HPDE6-E6E7 (cell line): ENCODE data around the gene KAT8.
"Not testable (repeated sequence)": the region's sequence is repeated elsewhere in the genome, so short reads cannot be mapped to it uniquely, and the experiment has no call there.

Source experiments
- DNase-seq: peaks from one replicate; pipeline ENCODE4 v3.0.0; 2011; ENCODE audit warnings: missing footprints; ENCODE audit errors: extremely low spot score

Gene KAT8

DNA sequence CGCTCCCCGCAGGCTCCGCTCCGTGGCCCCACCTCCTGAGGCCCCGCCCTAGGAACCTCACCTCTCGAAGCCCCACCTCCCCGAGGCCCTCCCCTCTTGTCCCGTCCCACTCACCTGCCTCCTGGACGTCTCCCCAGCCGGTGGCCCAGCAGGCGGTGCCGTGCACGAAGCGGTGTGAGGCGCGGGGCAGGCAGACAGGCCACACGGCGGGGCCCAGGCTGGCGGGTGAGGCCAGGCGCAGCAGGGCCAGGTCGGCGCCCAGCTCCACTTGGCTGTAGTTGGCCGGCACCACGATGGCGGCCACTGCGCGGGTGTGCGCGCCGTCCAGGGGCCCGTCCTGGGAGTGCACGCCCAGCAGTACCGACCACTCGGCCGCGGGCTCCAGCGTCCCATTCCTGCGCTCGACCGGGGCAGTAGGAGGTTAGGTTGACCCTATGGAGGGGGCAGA, 30.8 kb downstream of the KAT8 start:
- peak; percentile 50 for DNase-seq

DNA sequence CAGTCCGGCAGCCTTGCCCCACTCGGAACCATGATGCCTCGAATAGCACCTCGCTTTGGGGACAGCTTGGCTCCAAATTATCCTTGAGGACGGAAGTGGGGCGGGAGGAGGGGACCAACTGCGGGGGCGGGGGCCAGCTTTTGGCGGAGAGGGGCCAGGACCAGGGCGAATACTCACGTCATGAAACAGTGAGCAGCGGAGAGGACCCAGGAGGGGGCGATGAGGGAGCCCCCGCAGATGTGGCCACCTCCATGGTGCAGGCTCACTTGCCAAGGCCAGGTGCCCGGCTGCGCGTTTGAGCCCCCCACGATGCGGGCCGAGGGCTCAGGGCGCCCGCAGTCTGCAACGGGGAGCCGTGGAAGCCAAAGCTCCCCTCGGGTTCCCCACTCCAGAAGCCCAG, 31.4 kb downstream of the KAT8 start:
- DNase-seq, result no peak

DNA sequence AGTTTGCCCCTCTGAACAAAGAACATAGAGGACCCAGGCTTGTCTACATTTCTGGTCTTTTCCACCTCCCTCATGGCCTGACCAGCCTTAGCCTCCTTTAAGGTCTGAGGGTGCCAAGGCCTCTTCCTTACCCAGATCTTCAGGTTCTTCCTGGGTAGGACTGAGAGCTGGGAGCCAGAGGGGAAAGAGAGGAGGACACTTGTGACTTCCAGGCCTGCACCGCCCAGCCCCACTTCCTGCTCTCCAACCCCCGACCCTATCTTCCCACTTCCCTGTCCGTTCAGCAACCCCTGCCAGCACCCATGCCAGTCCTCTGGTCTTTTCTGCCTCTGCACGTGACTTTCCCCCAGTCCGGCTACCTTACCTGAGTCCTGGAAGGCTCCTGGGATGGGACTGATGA, 31.9 kb downstream of the KAT8 start:
- DNase-seq, result no peak

DNA sequence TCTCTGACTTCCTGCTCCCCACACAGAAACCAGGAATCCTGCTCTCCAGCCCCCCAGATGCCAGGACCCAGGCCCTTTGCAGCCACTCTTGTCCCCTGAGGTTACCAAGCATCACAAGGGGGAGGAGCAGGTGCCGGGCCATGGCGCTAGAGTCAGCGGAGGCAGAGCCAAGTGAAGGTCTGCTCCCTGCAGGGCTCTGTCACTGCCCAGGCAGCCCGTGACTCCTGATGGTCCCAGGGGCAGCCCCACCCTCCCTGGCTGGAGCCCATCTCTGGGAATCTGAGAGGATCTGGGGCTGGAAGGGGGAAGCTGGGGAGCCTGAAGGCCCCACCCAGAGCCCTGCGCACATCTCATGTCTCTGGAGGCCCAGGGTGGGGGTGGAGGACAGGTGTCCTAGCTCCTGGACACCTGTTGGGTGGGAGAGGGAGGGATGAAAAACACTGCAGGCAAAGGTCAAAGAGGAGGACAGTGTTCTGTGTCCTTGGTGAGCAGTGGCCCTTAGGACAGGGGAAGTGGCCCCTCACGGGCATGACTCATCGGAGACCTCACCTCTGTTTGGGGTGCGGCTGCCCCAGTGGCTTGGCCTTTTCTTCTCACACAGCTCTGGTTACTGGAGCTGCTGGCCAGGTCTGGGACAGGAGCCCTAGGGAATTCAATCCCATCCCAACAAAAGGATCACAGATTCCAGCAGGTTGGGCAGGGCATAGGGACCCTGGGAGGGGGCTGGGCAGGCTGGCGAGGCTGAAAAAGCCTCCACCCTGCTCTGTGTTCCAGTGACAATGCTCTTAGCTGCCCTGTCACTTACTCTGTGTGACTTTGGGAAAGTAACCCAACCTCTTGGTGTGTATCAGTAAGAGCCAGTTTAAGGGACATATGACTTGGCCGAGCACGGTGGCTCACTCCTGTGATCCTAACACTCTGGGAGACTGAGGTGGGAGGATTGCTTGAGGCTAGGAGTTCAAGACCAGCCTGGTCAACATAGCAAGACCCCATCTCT, 32.7 kb downstream of the KAT8 start, which contains the start of gene PRSS36:
PRSS36 (minus strand) TSS at position 173 of the 997 bp plus-strand sequence; CDS start at position 142, 31 bp downstream.
- DNase-seq, result no peak

DNA sequence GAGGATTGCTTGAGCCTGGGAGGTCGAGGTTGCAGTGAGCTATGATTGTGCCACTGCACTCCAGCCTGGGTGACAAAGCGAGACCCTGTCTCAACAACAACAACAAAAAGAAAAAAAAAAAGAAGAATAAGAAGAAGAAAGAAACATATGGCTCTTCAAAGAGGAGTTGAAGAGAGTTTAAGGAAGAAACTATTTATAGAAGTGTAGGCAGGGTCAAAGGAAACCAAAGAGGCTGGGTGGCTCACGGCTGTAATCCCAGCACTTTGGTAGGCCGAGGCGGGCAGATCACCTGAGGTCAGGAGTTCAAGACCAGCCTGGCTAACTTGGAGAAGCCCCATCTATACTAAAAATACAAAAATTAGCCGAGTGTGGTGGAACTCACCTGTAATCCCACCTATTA, 33.5 kb downstream of the KAT8 start:
- not testable (repeated sequence) for DNase-seq

DNA sequence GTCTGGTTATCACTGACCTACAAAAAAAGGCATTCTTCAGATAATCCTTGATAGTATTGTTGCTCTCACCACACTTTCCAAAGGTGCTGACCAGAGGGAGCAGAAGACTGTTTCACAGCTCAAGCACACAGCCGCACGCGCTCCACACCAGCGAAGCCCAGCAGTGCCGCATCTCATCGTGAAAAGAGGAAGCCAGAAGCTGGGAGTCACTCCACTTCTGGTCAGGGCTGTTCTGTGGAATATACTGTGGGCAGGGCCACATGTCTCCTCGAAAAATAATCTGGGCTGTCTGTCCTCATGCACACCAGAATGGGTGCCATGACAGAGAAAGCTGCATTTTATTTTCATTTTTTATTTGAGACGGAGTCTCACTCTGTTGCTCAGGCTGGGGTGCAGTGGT, 39.7 kb downstream of the KAT8 start:
- no peak for DNase-seq

DNA sequence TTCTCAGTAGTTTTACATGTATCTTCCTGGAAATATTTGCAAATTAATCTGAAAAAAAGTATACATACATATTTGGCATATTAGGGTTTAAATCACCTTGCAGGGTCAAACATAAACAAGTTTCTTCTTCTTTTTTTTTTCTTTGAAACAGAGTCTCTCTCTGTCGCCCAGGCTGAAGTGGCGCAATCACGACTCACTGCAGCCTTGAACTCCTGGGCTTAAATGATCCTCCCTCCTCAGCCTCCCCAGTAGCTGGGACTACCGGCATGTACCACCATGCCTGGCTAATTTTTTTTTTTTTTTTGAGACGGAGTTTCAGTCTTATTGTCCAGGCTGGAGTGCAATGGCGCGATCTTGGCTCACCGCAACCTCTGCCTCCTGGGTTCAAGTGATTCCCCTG, 49.9 kb downstream of the KAT8 start:
- no peak for DNase-seq

DNA sequence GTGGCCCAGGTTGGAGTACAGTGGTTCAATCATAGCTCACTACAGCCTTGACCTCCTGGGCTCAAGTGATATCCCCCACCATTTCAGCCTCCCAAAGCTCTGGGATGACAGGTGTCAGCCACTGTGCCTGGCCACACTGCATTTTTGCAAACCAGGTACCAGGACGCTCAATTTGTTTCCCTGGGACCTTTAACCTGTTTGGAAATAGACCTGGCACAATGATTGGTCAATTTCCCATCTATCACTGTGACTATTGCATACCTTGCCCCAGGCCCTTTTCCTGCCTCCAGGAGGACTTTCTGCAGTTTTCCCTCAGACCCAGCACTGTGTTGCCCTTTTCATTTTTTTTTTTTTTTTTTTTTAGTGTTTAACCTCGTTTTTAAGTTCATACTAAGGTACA, 51.4 kb downstream of the KAT8 start:
- DNase-seq, result no peak

DNA sequence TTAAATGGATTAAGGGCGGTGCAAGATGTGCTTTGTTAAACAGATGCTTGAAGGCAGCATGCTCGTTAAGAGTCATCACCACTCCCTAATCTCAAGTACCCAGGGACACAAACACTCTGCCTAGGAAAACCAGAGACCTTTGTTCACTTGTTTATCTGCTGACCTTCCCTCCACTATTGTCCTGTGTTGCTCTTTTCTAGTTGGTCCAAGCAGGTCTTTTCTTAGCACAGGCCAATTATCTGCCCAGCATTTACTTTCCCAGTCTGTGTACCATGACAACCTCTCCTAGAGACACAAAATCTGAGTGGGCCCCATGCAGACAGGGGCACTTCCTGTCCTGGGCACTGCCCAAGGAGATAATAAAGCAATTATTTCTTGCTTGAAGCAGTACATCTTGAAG, 52.6 kb downstream of the KAT8 start:
- not testable (repeated sequence) for DNase-seq

DNA sequence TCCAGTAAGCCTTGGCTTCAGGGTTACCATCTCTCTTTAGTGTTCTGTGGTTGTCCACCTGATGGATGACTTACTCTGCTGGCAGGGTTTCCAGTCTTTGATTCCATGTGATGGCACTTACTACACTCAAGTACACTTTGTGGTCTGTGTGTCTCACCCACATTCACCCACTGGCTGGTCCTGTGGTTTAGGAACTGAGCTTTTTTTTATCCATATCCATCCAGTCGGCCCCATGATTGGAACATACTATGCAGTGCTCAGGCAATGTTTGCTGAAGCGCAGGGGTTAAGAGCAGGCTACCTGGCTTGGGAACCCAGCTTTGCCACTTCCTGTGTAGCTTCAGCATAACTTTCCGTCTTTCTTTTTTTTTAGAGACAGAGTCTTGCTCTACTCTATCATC, 59.7 kb downstream of the KAT8 start:
- no peak for DNase-seq

DNA sequence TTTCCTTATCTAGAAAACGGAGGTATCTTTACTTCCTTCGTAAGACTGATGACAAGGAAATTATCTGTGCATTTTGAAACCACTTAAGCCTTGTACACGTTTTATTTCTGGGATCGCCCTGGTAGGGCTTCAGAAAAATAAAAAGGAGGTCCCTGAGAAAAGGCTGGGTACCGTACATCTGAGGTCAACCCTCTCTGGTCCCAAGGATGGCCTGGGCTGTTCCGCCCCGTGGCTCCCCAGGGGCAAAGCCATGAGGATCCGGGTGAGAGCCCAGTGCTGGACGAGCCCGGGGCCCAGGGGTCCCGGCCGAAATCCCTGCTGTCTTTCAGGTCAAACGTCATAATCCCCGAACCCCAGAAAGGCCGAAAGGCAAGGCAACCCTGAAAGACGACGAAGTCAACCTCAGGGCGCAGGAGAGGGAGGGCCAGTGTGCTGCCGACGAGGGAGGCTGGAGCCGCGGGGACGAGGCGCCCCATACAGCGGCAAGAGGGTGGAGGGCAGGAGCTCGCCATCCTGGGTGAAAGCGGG, 61.8 kb downstream of the KAT8 start:
- DNase-seq, result no peak

DNA sequence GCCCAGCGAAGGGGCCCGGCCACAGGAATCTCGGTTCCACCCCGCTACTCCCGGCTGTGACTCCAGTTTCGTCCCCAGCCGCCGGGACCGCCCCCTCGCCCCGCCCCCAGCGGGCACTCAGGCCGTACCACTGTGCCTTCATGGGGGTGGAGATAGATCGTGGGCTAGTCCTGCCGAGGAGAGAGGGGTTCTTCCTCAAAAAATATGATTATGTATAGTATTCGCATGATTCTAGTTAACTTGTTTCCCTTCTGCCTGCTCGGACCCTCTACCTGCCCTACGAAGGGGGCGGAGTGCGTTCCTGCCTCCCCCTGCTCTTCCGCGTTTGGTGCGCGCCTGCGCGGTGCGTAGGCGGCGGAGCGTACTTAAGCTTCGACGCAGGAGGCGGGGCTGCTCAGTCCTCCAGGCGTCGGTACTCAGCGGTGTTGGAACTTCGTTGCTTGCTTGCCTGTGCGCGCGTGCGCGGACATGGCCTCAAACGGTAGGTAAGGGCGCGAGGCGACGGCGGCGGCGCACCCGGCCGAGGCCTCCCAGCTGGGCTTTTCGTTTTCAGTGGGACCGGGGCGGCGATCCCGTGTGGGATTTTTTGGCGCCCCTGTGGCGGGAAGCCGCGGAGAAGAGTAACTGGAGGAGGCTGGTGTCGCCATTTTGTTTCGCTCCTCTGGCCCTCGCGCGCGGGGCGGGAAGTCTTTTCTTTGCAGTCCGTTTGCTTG, 62.4 kb downstream of the KAT8 start, which contains the start of gene FUS:
FUS (plus strand) TSS at position 393 of the 713 bp plus-strand sequence; CDS start at position 469, 76 bp downstream.
- DNase-seq, result peak; percentile 84
